ENCODE measurements around the gene ZNF521.
A peak's percentile ranks its signal among the peaks of the same experiment; 100 is the strongest.

The ZNF521 gene

DNA sequence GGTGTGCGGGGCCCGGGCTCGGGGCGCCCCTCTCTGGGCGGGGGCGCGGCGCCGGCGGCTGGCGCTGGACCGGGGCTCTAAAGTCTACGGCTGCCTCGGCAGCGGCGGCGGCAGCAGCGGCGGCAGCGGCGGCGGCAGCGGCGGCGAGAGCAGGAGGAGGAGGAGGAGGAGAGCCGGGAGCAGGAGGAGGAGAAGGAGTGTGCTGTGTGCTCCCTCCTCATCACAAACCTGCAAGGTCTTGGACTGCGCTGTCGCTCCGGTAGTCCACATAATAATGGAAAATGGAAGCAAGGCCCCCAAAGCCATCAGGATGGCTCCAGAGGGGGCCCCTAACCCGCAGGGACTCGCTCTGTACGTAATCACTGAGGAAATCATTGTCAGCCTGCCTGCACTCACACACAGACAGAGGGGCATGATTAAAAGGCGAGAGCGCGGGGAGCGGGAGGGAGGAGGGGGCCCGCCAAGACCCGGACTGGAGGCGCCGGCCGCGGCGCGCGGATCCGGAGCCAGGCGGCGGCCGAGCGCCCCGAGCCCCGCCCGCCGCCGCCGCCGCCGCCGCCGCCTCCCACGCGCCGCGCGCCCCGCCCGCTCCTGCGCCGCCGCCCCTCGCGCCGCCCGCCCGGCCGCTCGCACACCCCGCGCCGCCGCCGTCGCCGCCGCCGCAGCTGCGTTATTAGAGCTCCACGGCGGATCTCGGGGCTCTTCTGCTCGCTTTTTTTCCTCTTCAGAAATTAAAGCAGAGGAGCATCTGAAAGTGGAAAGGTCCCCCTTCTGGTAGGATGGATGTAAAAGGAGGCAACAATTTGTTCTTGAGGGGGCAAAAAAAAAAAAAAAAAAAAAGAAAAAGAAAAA lies at the start of gene ZNF521:
Gene ZNF521, minus strand, starts transcription at position 390 of the 852 bp plus-strand sequence. CDS start 1,220 bp downstream, outside the sequence.
- peak; percentile 82 for DNase-seq (ENCODE audit: low read depth)

DNA sequence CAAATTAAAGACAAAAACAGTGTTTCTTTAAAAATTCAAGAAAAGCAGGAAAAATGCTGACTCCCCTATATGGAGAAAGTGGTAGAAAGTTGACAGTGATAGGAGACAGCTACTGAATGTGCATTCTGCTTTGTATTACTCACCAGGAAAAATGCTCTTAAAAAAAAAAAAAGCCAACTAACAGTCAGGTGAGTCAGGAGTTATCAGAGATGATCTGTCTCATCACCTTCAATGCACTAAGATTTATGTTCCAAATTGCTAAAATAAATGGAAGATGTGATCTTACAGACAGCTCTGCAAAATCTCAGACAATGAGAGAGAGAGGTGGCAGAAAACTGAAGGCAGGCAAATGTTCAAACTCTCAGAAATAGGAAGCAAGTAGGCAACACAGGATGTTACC lies 47.6 kb upstream of the ZNF521 start:
- DNase-seq (ENCODE audit: low read depth) = peak; percentile 50

DNA sequence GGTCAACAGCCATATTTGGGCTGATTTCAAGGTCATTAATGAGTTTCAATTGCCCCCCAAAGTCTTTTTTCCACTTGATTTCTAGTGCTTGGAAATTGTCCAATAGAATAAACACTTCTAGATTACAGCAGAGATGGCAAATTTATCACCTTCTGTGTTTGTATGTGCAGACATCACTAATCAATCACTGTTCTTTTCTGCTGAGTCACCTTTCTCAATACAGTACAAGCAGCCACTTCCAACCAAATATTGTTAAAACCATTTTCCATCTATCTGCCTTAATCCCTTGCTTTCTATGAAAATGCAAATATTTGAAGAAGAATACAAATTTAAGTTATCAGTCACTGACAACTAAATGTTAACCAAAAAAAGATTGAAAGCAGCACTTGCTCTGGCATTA lies 40.2 kb upstream of the ZNF521 start:
- DNase-seq (ENCODE audit: low read depth) = no peak

DNA sequence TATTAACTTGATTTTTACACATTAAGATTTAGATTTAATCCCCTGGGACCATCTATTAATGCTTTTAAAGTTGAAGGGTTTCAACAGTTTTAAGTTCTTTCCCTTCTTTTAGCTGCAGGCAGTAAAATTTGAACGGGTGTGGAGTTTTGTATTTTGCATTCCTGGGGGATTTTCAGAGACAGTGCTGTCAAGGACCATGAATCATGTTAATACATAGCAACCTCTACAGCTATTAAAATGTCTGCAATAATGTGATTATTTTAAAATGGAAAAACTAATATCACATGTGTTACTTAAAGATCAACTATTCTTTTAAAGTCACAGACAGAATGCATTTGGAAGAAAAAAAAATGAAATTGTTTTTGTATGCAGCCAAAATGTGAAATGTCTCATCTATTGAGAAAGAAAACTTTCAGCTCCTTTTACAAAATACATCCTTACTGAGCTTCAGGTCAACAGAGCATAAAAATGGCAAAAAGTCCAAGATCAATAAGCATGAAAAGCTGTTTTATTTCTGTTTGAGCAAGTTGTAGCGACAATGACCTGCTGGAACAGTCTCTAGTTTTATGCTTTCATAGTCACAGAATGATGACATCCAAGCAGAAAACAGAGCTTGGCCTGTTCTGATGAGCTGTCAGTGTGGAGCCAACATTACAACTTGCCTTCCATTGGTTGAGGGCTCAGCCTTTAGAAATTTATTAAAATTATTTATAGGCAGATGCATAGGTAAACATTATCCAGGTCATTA lies 21.6 kb upstream of the ZNF521 start:
- DNase-seq (ENCODE audit: low read depth) = no peak

DNA sequence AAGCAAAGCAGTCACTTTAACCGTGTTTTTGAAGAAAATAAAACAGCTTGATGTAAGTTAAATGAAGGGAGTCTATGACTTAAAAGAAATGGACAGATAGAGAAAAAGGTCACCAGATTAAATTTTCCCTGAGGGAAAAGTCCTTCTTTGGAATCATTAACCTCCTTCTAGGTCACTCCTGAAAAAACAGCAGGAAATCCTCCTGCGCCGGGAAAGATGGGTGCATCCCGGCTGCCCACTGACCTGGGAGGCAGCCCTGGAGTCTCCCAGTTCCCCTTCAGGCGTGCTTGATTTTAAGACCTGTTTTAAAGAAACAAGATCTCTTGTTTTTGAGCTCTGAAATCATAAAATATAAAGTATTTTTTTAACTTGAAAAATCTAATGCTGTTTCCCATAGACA lies 18.4 kb upstream of the ZNF521 start:
- DNase-seq (ENCODE audit: low read depth) = no peak

DNA sequence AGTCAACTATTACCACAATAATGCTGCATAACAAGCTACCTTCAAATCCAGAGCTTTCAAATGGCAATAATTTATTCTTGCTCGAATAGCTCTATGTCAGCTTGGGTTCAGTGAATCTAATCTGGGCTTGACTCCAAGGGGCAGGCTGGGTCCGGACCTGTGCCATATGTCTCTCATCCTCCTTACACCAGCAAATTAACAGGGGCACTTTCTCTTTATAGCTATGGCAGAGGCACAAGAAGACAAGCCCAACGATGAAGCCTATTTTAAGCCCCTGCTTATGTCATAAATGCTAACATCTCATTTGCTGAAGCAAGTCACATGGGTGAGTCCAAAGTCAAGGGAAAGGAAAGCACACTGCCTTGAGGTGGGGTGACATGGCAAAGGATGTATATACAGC lies 13.3 kb upstream of the ZNF521 start:
- no peak for DNase-seq (ENCODE audit: low read depth)

- DNase-seq (ENCODE audit: low read depth) = no peak
Observed at GRCh38 chr18:25364732-25365131, 12.8 kb upstream of the ZNF521 start.

GRCh38 chr18:25360301-25360899 lies 8.4 kb upstream of the ZNF521 start:
- no peak for DNase-seq (ENCODE audit: low read depth)

DNA sequence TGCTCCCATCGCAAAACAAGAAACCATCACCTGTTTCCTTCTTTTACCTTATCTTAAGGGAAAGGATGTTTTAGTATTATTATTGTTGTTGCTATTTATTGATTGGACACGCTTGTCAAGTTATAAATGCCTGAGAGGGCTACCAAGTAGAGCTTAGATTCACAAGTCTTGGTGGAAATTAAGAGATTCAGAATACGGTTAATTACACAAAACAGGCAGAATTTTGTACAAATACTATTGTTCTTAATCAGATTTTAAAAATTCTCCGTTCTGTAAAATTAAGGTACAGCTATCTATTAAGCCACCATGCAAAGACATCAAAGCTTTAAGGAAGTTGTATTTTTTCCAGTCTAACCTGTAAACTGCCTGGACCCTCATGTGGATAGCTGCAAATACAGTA lies 1.1 kb upstream of the ZNF521 start:
- DNase-seq (ENCODE audit: low read depth) = no peak

DNA sequence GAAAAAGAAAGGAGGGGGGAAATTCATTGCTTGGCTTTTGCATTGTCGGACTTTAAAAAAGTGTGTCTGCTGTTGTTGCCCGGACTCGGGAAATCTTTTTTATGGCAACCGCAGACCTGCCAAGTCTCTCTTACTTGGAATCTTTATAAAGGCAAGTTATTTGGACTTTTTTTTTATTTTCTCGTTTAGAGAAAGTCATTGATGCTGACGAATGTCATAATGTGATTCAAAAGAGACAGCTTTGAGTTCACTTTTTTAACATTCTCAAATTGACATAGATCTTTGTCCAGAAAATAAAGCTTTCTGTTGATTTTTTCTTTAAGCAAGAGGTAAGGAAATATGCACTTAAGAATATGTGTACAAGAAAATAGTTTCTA lies 651 bp upstream of the ZNF521 start:
- no peak for DNase-seq (ENCODE audit: low read depth)

- DNase-seq (ENCODE audit: low read depth) = no peak
Observed at GRCh38 chr18:25351280-25351775, 638 bp downstream of the ZNF521 start.

DNA sequence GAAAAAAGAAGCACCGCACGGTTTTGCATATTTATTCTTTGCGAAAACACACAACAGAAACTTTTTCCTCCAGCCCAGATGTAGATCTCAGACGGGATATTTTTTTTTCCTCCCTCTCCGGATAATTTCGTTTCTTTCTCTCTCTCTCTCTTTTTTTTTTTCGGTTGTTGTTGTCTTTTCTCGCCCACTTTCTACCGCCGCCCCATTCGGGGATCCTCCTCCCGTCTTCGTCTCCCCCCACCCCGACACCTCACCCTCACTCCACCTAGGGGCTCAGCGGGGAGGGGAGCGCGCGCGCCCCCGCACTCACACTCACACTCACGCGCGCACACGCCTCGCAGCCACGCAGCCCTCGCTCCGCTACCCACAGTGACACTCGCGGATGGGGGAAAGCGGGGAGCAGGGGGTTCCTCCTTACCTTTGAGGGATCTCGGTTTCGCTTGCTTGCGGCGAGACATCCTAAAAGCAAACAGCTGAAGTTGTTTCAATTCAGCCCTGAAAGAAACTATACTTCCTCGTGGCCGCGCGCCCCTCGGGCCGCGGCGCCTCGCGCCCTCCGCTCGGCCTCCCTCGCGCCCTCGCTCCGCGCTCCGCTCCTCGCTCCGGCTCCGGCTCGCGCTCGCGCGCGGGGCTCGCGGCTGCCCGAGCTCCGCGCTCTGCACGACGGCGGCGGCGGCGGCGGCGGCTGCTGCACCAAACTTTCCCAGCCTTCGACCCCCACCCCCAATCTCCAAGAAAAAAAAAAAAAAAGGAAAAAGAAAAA lies 1.3 kb downstream of the ZNF521 start:
- peak; percentile 39 for DNase-seq (ENCODE audit: low read depth)

- DNase-seq (ENCODE audit: low read depth) = peak; percentile 34
Observed at GRCh38 chr18:25349926-25350487, 2.0 kb downstream of the ZNF521 start.

GRCh38 chr18:25349131-25349925 lies 2.6 kb downstream of the ZNF521 start:
- DNase-seq (ENCODE audit: low read depth) = peak; percentile 53

DNA sequence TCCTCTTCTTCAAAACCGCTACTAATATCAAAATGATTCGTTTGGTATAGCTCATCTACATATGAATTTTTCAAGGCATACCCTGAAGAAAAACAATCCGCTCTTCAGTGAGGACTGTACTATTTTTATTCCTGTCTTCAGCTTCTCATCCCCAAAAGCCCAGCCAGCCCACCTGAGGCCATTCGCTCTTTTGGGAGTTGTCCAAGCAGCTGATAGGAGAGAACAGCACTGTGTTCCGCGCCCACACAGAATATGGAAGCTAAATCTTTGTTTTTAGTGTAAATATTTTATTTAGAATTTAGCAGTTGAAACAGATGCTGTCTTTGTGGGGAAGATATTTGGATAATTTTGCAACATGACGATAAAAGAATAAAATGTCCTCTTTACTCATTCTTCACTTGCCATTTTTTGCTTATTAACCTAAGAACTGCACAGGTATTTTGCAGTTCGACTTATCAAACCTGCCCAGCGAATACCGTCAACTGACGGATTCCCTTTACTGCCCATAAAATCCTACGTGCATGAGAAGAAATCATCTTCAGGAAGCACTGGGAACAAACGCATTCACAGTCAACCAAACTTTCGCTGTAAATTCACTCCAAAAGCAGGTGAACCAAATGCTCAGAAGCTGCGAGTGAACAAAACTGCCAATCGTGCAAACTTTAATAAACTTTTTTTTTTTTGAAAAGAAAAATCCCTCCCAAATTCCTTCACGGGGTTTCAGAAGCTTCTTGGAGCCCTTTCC lies 3.4 kb downstream of the ZNF521 start:
- no peak for DNase-seq (ENCODE audit: low read depth)

GRCh38 chr18:25346561-25346960 lies 5.4 kb downstream of the ZNF521 start:
- no peak for DNase-seq (ENCODE audit: low read depth)

GRCh38 chr18:25345081-25345866 lies 6.7 kb downstream of the ZNF521 start:
- no peak for DNase-seq (ENCODE audit: low read depth)

DNA sequence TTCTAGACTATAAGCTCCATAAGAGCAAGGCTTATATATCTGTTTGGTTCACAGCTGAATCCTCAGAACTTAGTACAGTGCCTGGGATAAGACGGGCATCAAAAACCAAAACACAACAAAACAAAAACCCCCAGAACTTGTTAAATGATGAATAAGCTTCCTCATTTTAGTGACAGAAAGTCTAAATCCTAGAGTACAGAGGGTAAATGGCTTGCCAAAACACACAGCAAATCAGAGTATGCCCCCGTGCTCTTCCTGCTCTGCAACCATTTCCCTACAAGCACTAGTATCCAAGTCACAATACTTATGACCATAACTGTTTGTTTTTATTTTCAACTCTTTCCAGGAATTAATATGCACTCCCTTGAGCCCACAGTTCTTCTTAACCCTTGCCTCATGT lies 10.1 kb downstream of the ZNF521 start:
- DNase-seq (ENCODE audit: low read depth) = no peak

DNA sequence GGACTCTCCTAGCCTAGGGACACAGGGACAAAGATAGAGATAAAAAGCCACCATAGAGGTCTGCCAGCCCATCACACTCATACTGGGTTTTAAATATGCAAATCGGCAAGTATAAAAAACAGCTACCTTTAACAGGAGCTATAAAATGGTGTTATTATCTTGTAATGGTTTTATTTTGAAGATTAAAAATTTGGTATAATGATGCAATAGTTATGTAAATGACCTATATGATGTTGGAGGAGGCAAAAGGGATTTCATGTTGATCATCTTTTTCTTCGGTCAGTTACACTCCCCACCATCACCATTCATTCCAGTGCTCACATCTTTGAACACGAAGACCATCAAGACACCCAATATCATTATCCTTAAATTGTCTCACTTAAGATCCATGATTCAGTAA lies 11.2 kb downstream of the ZNF521 start:
- DNase-seq (ENCODE audit: low read depth) = no peak

All from ELR (cell line).